ENCODE results near the gene EIF3K.

EIF3K gene

GRCh38 chr19:38650911-38651584 lies 32.1 kb downstream of the EIF3K start:
- DNase-seq, result peak in 2 of 3 donors; percentile 40 to 47

- peak; percentile 63 to 69 (median 67) for DNase-seq
Measured at GRCh38 chr19:38653028-38653571, 34.1 kb downstream of the EIF3K start.

- no peak for DNase-seq
Measured at GRCh38 chr19:38654628-38655055, 35.7 kb downstream of the EIF3K start.

- peak in 2 of 3 donors; percentile 25 to 32 for DNase-seq
Measured at GRCh38 chr19:38655148-38655824, 36.3 kb downstream of the EIF3K start.

- DNase-seq, result peak; percentile 54 to 75 (median 72)
Measured at GRCh38 chr19:38656171-38656981, 37.4 kb downstream of the EIF3K start.

GRCh38 chr19:38657633-38658222 lies 38.7 kb downstream of the EIF3K start:
- no peak for DNase-seq

- no peak for DNase-seq
Measured at GRCh38 chr19:38658462-38659306, 39.7 kb downstream of the EIF3K start.

GRCh38 chr19:38660724-38661123 lies 41.7 kb downstream of the EIF3K start:
- DNase-seq, result no peak

- no peak for DNase-seq
Measured at GRCh38 chr19:38661136-38661535, 42.1 kb downstream of the EIF3K start.

GRCh38 chr19:38661996-38662395 lies 43.0 kb downstream of the EIF3K start:
- DNase-seq, result no peak

- no peak for DNase-seq
Measured at GRCh38 chr19:38662537-38663155, 43.7 kb downstream of the EIF3K start.

- DNase-seq, result no peak
Measured at GRCh38 chr19:38663156-38663651, 44.2 kb downstream of the EIF3K start.

- no peak for DNase-seq
Measured at GRCh38 chr19:38663957-38664502, 45.0 kb downstream of the EIF3K start.

- no peak for DNase-seq
Measured at GRCh38 chr19:38664503-38665211, 45.7 kb downstream of the EIF3K start.

GRCh38 chr19:38665219-38665931 lies 46.4 kb downstream of the EIF3K start:
- DNase-seq, result no peak

- no peak for DNase-seq
Measured at GRCh38 chr19:38665950-38666662, 47.1 kb downstream of the EIF3K start.

GRCh38 chr19:38666663-38667511 lies 47.9 kb downstream of the EIF3K start:
- DNase-seq, result peak; percentile 72 to 88 (median 74)

- DNase-seq, result peak in 2 of 3 donors; percentile 55 to 57
Measured at GRCh38 chr19:38667661-38668171, 48.7 kb downstream of the EIF3K start.

All from suppressor macrophage treated with lipopolysaccharide for 1 hour (primary cell).